GM18507 (cell line): ENCODE measurements around the gene LSM6.
A peak's percentile ranks its signal among the peaks of the same experiment; 100 is the strongest.

Experiments
- DNase-seq: peaks from one replicate; pipeline ENCODE4 v3.0.0; 2011; ENCODE audit warnings: low read depth; ENCODE audit not compliant: insufficient read length; ENCODE audit errors: extremely low spot score
- FAIRE-seq: peaks from 2 replicates; lab custom pipeline; 2011; peaks lifted over from hg19 to GRCh38; lab: Jason Lieb, UNC

LSM6 gene

GRCh38 chr4:146175541-146176453, at the start of gene LSM6:
LSM6 (plus strand) TSS chr4:146175718; CDS start chr4:146182922, 7,204 bp downstream.
- DNase-seq: peak; percentile 76
- FAIRE-seq: peak; percentile 82

GRCh38 chr4:146132445-146132844, 43.1 kb upstream of the LSM6 start:
- peak; percentile 37 for DNase-seq
- FAIRE-seq: peak; percentile 97

DNA sequence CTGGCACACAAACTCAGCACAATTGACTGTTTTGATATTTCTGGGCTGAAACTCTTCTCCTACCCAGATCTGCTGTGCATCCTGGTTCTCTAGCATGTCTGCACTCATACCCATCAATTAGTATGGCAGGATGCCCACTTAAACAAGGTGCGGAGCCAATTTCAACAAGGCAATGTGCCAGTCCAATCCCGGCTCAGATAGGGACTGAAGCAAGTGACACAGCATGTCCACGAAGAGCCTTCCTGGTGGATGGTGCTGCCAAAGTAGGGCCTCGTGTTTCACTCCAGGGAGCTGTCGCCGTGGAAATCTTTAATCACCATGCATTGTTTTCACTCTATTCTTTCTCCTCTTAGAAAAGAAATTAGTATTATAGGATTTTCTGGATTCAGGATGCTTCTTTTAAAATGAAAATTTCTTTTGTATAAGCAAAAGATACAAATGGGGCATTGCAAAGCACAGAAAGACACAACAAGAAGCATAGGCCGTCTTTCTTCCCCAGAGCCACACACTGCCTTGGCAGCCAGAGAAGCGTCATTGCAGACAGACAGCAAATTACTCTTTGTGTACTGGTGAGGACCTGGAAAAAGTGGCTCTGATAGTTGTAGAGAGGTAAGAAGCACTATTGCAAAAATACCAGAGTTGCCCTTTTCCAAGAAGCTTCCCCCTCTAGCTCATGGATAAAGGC, 40.6 kb upstream of the LSM6 start:
- DNase-seq (no peak), FAIRE-seq (no peak)

DNA sequence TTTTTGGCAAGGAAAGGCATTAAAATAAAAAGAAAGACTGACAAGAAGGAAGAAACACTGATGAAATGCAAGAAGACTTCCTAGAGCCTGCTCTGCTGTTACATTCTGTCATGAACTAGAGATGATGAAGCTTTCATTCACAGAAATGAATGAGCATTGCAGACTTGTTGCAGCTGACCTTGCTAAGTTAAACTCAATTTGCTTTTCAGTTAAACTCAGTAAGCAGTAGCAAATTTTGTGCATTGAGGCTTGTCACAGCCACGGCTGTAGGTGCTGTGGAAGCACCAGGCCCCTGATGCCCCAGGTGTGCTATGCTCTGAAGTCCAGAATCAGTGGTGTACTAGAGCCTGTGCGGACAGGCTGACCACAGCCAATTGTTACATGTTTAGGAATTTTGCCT, 39.6 kb upstream of the LSM6 start:
- FAIRE-seq (peak; percentile 24), DNase-seq (no peak)

DNA sequence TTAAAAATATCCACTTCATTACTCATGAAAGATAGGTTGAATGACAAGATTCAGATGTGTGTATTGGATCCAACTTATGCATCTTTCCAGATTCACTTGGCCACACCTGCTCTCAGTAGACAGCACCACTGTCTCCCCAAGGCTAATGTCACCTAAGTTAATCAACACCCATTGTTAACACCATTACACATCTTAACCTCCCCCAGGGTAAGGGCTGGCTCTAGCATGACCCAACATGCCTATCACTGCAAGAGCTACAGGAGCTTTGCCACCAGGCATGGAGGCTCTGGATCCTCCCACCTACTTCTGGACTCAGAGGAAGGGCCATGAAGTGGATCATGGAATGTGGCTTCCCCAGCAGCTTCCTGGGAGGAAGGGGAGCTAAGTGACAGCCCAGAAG, 32.8 kb upstream of the LSM6 start:
- DNase-seq (no peak), FAIRE-seq (peak; percentile 68)

- no peak for DNase-seq
- no peak for FAIRE-seq
These were observed 31.6 kb upstream of the LSM6 start for GRCh38 chr4:146143888-146144287.

- DNase-seq (no peak), FAIRE-seq (no peak)
These were observed 28.6 kb upstream of the LSM6 start for GRCh38 chr4:146146918-146147317.

DNA sequence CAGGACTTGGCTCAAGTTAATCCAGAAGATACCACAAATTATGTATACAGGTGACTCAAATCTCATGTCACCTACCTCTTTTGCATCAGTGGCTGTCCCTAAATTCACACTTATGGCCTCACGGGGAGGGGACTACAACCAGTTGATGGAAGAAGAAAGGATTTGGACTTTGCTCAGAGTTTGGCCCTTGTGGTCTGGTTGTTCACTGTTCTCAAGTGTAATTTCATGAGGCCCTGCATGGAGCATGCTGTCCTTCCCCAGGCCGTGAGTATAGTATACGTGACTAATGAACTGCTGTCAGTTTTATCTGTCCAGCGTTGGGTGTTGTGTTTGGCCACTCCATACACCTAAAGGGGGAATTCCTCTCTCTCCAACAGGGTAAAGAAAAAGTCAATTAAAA, 27.5 kb upstream of the LSM6 start:
- DNase-seq (no peak), FAIRE-seq (peak; percentile 29)

DNA sequence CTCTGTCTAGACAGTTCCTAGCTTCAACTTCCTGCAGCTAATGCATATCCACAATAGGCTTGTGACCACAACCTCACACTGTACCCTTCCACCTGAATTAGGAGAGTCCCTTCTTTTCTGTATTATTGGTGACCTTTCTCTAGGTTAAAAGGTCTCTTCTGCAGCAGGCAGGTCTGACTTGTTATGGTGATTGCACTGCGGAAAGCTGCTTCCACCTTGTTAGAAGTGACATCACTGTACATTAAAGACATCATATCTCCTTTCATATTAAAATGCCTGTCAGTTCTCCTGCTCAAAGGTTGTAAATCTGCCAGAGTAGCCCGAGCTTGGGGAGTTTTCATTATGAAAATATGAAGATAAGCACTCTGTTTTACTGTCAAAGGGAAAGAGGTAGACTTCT, 21.5 kb upstream of the LSM6 start:
- DNase-seq (no peak), FAIRE-seq (peak; percentile 24)

DNA sequence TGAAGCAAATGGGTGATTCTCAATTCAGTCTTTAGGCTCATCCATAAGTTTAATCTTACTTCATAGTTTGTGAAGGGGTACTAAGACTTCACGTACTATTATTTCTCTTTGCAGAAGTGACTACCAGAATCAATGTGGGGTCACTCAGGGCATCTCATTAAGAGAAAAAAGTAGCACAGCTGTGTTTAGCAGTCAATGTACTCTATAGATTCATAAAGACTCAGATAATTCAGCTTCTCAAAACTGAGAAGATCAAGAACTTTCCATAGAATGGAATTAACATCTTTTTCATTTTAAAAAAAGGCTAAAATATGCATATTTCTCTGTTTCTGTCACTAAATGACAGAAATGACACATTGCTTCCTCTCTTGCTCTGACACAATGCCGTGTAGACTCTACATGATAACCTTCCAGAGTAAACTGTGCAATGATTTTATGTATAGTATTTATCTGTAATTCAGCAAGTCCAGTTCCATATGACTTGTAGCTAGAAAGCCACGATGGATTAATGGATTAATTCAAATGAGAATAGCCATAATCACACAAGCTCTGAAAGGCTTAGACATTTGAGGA, 20.3 kb upstream of the LSM6 start:
- FAIRE-seq (peak; percentile 21), DNase-seq (no peak)

- no peak for DNase-seq
- FAIRE-seq: no peak
These were observed 17.3 kb upstream of the LSM6 start for GRCh38 chr4:146158036-146158745.

DNA sequence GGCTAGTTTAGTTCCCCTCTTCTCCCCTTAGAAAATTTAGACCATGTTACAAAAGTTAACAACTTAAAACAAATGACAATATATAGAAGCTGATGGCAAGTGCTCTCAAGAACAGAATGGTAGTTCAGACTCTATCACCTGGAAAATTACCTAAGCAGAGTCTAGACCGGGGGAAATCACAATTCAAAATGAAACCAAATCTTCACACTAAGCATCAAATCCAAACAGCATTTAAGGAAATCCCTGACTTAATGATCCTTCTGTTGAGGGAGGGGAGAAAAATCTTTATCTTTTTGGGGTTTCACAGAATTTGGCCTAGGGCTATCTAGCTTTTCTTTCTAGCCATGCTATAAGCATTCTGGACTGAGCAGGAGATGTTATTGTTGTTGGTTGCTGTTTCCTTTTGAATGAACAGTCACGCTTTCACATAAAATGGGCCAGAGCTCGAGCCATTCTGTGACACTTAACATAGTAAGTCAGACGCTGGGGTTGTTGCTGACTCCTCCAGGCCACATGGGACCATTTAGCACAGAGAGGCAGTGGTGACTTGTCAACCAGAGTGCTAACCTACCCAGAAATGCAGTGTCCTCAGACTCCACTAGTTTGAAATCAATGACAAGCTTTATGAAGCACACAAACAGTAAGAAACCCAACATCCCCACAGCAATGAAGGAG, 16.0 kb upstream of the LSM6 start:
- DNase-seq (no peak), FAIRE-seq (peak; percentile 76)

- FAIRE-seq (no peak), DNase-seq (no peak)
These were observed 14.3 kb upstream of the LSM6 start for GRCh38 chr4:146161243-146161642.

GRCh38 chr4:146165221-146165620, 10.3 kb upstream of the LSM6 start:
- no peak for FAIRE-seq
- no peak for DNase-seq

GRCh38 chr4:146165840-146166239, 9.7 kb upstream of the LSM6 start:
- no peak for DNase-seq
- peak; percentile 5 for FAIRE-seq

GRCh38 chr4:146170149-146170548, 5.4 kb upstream of the LSM6 start:
- DNase-seq (no peak), FAIRE-seq (no peak)

DNA sequence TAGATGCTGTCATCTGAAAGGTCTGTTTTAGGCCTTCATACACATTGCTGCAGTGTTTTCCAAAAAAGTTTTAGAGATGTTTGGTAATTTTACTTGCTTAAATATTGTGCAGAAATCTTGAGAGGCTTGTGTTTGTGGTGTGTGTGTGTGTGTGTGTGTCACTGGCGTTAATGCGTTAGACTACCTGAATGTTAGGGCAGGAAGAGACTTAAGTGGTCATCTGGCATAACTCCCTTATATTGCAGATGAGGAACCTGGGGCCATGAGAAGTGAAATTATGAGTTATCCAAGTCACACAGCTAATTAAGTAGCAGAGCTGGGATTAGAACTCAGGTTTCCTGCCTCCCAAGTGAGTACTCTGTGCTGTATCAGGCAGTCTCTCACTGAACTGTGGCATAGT, 1.4 kb downstream of the LSM6 start:
- DNase-seq (no peak), FAIRE-seq (peak; percentile 70)

DNA sequence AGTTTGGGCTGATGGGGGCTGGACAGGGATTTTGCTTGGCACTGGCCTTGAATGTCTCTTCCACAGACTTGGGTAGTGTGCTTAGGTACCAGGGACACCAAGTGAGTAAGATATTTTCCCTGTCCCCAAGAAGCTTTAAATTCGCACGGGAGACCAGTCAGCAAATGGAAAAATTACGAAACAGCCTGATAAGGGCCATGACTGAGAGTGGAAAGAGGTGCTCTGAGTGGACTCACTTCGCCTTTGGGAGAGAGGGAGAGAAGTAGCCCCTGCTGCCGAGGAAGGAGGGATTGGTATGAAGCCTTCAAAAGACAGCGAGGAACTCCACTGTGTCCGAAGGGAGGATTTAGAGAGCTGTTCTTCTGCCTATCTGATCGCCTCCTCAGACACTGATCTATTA, 2.6 kb downstream of the LSM6 start:
- FAIRE-seq: no peak
- DNase-seq: no peak

DNA sequence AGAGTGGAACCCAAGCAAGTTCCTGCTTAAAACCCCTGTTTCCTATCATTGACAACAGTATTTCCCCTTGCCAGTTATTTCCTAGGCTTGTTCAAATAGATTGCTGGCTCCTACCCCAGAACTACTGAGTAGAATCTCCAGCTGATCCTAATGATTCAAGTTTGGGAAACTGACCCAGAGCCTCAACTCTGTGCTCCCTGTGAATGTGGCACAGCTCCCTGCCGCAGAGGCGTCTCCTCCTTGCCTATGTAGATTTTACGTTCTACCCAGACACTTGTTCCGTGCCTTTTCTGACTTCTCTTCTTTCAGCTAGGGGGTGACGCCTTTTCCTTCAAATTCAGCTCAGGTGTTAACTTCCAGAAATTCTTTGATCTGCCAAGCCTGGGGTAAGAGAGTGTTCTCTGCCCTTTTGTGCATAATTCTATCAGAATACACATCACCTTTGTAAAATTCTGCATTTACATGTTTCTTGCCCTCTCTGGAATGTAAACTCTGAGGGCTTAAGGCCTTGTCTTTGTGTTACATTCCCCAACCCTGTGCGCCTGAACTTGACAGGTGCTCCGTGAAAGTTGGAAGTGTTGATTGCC, 4.4 kb downstream of the LSM6 start:
- DNase-seq: no peak
- FAIRE-seq: no peak
